ENCODE data around the gene TNRC6B. TPM values are rescaled to one million over a fixed set of nuclear protein-coding genes. Genes with fewer than 3 reads are reported as not detected.

The TNRC6B gene
- polyA plus RNA-seq, 12 donors: 8.3 to 93.8 (median 10.7) TPM

DNA sequence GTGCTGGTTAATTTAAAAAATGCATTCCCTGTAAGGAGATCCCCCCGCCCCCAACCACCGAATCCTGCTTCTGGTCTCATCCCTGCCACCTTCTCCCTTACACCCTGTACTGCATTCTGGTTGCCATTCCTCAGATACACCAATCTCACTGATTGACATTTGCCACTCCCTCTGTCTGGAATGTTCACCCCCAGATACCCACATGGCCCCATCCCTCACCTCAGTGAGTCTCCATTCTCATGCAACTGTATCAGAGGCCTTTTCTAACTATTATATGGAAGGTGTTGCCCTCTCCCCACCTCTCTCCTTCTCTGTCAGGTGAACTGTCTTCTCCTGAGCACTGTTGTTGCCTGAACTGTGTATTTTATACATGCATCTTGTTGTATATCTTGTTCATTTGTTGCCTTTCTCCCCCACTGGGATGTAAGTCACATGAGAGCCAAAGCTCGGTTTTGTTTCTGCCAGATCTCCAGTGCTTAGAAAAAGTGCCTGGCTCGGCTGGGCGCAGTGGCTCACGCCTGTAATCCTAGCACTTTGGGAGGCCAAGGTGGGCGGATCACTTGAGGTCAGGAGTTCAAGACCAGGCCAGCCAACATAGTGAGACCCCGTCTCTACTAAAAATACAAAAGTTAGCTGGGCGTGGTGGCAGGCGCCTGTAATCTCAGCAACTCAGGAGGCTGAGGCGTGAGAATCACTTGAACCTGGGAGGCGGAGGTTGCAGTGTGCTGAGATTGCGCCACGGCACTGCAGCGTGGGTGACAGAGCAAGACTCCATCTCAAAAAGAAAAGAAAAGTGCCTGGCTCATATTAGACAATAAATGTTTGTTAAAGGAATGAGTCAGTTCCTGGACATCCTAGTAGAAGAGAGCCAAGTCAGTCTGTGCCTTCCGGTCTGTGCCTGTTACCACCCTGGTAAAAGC, 61.0 kb downstream of the TNRC6B start:
- no peak for DNase-seq

DNA sequence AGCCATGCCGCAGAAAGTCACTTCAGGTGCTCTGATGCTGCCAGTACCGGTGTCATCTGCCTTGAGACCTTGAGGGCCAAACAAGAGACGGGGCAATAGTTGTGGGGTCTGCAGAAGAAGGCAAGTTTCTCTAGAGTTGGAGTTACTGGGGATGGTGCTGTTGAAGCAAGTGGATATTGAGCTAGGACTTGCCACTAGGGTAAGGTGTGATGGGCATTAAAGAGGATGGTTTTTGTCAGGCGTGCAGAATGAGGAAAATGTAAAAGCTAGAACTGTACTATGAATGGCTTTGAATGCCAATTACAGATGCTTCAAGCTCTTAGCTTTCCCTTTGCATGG, 61.6 kb downstream of the TNRC6B start:
- no peak for DNase-seq

DNA sequence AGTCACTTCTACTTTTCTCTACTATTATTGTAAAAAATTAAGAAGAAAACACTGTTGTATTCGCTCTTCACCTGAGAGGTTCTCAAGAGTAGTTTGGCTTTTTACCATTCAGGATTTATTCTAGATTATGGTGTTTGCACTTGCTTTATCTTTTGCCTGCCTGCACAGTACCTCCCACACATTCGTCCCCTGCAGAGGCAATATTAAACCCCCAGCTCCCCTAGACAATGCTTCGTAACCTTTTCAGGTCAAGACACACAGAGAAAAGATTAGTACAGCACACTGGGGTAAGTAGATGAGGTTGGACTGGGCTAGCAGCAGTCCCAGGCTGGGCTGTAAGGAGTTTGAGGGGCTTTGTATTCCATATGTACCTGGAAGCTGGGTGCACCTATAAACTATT, 62.4 kb downstream of the TNRC6B start:
- no peak for DNase-seq

- no peak for DNase-seq
Observed at GRCh38 chr22:40240686-40241085, 63.0 kb downstream of the TNRC6B start.

GRCh38 chr22:40241200-40241763, 63.6 kb downstream of the TNRC6B start:
- no peak for DNase-seq

DNA sequence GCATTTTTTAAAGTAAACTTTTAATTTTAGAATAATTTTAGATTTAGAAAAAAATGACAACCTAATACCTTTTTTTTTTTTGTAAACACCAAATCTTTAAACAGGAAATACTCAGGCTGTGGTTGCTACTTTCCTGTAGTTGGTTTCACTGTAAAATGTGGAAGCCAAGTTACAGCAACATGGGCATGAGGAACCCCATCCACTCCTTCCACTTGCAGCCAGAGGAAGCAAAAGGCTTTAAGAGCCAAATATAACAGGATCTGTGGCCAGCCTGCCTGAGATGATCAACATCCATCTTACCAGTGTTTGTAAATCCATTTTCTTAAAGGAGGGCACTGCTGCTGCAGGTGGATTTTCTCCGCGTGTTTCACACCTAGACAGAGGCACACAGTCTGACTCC, 66.2 kb downstream of the TNRC6B start:
- no peak for DNase-seq

GRCh38 chr22:40244586-40244985, 66.9 kb downstream of the TNRC6B start:
- DNase-seq: no peak

DNA sequence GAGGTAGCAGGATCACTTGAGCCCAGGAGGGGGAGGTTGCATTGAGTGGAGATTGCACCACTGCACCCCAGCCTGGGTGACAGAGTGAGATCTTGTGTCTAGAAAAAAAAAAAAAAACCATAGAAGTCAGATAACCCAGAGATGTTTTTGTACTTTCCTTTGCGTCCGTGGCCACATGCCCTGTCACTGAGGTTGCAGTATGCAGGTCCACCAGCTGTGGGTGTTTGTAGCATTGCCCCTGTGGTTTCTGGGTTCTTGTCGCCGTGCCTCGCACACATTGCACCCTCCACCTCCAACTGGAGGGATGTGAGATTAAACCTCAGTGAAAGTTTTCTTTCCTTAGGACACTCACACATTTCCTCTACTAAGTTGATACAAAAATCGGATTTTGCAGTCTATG, 70.3 kb downstream of the TNRC6B start:
- no peak for DNase-seq

DNA sequence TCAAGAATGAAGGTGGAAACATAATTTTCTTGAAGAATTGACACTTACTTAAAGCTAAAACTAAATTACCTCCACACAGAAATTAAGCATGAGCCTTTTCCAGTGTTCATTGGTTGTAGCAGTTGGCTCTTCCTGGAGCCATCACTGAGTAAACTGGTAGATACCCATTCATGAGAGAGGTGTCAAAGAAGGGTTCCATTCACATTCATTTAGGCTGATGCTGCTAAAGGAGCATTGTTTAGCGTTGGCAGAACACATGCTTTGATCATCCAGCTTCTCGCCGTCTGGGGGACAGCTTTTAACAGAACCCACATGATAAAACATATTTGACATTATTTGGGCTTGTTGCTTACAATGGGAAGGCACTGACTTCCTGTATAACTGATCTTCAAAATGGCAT, 71.6 kb downstream of the TNRC6B start:
- DNase-seq: no peak

DNA sequence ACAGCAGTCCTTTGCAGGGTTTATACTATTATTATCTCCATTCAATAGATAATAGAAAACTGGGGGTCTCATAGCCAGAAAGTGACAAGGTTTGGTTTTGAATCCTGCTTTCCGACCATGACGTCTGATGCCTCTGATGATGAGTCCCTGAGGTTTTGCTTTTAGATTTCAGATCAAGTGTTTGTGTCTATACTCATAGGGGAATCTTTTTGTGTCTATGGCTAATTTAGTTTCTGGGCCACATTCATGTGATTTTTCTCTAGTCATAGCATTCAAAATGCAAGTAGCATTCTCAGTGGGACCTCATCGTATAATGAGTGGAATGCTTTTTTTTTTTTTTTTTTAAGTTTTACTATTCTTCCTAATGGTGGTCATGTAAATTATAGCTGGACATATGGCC, 72.9 kb downstream of the TNRC6B start:
- no peak for DNase-seq

DNA sequence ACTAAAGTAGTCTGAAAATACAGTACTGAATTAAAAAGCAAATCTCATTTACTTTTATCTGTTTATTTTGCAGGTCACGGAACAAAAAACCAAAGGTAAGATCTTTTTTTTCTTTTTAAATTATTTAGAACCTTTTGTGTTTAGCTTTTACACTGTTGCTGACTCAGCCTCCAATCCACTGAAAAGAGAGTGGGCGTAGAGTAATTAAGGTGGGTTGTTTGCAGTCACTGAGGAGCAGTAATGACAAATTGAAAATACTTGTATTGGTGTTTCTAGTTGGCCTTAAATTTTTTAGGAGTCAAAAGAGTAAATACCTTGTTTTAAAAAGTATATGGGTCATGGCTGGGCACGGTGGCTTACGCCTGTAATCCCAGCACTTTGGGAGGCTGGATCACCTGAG, 73.4 kb downstream of the TNRC6B start:
- DNase-seq: no peak

DNA sequence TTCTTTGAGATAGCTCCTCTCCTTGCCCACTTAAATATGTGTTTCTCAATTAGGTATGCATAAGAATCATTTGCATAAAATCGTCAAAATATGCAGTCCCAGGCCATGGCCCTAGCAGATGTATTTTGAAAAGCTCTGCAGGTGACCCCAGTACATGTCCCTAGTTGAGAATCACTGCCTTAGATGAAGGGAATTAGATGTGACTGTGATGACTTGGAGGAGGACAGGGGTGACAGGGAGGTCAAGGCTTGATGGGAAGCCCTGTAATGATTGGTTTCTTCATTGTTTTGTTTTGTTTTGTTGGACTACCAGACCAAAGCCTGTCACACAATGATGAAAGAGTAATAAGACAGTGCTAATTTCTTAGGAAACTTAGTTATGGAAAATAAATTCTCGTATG, 74.4 kb downstream of the TNRC6B start:
- DNase-seq: no peak

- DNase-seq: no peak
Observed at GRCh38 chr22:40256516-40256915, 78.8 kb downstream of the TNRC6B start.

- no peak for DNase-seq
Observed at GRCh38 chr22:40258017-40258416, 80.3 kb downstream of the TNRC6B start.

- DNase-seq: no peak
Observed at GRCh38 chr22:40258501-40258915, 80.8 kb downstream of the TNRC6B start.

DNA sequence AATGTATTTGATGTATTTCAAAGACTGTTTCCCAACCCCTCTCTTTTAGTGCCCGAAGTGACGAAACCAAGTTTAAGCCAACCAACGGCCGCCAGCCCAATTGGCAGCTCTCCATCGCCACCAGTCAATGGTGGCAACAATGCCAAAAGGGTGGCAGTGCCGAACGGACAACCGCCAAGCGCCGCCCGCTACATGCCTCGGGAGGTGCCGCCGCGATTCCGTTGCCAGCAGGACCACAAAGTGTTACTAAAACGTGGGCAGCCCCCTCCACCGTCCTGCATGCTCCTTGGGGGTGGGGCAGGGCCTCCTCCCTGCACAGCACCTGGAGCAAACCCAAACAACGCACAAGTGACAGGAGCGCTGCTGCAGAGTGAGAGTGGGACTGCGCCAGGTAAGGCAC, 84.1 kb downstream of the TNRC6B start:
- no peak for DNase-seq

DNA sequence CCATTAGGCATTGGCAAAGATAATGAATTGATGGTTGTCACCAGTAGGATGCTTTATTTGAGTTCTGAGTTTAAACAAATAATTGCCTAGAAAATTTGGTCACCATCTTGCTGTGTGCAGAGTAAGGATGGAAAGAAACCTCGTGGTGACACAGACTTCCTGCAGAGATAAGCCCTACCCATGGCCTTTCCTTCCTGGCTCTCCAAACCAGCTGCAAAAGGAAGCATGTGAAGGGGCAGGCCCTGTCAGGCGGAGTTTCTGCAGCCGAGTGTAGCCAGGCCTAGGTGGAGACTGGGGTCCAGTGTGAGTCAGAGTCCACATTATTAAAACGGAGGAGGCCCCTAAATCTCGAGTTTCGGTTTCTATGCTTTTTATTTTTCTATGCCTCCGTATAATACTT, 85.5 kb downstream of the TNRC6B start:
- no peak for DNase-seq

DNA sequence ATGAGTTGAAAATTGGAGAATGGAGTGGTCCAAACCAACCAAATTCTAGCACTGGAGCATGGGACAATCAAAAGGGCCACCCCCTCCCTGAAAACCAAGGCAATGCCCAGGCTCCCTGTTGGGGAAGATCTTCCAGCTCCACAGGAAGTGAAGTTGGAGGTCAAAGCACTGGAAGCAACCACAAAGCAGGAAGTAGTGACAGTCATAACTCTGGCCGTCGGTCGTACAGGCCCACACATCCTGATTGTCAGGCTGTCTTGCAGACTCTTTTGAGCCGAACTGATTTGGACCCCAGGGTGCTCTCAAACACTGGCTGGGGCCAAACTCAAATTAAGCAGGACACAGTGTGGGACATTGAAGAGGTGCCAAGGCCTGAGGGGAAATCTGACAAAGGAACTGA, 88.1 kb downstream of the TNRC6B start:
- DNase-seq: no peak

DNA sequence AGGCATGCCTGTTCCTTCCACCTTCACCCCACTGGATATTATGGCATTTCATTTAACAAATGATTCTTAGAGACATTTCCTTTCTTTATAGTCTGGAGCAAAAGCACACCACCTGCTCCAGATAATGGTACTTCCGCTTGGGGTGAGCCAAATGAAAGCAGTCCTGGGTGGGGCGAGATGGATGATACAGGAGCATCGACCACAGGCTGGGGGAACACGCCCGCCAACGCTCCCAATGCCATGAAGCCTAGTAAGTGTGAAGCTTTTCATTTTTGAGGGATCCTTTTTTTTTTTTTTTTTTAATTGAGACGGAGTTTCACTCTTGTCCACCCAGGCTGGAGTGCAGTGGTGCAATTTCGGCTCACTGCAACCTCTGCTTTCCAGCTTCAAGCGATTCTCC, 92.3 kb downstream of the TNRC6B start:
- DNase-seq: no peak

DNA sequence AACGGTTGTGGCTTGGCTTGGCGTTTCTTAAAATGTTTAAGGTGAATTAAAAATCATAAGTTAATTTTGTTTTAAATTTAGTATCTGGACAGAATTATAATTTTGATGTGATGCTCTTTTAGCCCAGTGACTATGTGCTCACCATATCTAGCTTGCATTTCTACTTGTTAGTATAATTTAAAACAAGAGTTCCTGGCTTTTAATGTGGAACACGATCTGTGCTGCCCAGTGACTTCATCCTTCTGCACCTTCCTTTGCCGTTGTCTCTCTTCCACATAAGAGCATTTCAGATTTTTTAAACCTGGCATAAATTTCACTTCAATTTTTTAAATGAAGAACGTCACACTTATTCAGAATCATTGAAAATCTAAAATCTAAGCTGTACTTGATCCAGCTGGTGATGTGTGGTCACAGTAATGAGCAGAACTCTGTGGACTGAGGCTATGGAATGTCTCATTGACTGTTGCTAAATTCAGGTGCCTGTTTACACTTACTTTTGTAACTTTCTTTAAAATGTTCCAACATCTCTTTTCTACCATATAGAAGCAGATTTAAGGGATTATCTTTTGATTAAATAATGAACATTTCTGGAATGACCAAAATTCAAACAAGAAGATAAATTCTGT, 93.1 kb downstream of the TNRC6B start:
- no peak for DNase-seq

DNA sequence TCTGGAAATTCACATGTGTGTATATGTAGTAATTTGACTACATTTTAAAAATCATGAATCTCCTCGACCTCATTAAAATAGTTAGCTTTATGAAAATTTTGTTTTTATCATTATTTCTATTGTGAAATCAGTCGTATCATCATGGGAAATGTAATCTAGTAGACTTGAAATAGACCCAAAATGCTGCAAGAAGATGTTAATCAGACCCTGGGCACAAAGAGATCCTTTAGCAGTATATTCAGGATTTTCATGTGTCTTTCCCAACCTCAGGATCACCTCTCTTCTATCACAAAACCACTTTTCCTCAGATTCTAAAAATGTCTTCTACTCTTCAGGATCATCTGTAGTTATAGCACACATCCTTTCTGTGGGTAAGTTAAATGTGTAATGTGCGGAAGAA, 93.7 kb downstream of the TNRC6B start:
- DNase-seq: no peak

- no peak for DNase-seq
Observed at GRCh38 chr22:40273319-40273718, 95.6 kb downstream of the TNRC6B start.

Data from muscle of arm (tissue), 12 donors.